Activated T-helper 1 cell treated with anti-CD3 and anti-CD28 coated beads, Interleukin-12 subunit alpha, Interleukin-12 subunit beta, Interleukin-2, Interleukin-4 antibody, amounts not matched to agents 30 ng/mL and 10 ng/mL and 1 ng/mL, durations not matched to agents 14 hours and 24 hours and 36 hours (primary cell): ENCODE results near the gene MDH2. TPM values are rescaled to one million over a fixed set of nuclear protein-coding genes. Genes with fewer than 3 reads are reported as not detected.

Source experiments
- DNase-seq: peaks from one replicate; pipeline ENCODE4 v3.0.0; 2021; ENCODE audit warnings: low spot score
- H3K27ac Mint-ChIP-seq: one replicate; pipeline ENCODE4 v1.8.0; 2021; ENCODE audit warnings: mild to moderate bottlenecking, mixed read lengths
- H3K27me3 Mint-ChIP-seq: one replicate; pipeline ENCODE4 v1.8.0; 2022; ENCODE audit warnings: mild to moderate bottlenecking, moderate library complexity, mixed read lengths; ENCODE audit not compliant: insufficient read depth
- H3K36me3 Mint-ChIP-seq: one replicate; pipeline ENCODE4 v1.8.0; 2021; ENCODE audit warnings: low read depth, mixed read lengths
- H3K4me1 Mint-ChIP-seq: one replicate; pipeline ENCODE4 v1.8.0; 2021; ENCODE audit warnings: low read depth, mixed read lengths
- H3K4me3 Mint-ChIP-seq: one replicate; pipeline ENCODE4 v1.8.0; 2021; ENCODE audit warnings: mild to moderate bottlenecking, moderate library complexity, mixed read lengths
- H3K9me3 Mint-ChIP-seq: one replicate; pipeline ENCODE4 v1.8.0; 2021; ENCODE audit warnings: mixed read lengths
- intact Hi-C: fragments of 100-400 bp; cut with micrococcal nuclease; formaldehyde crosslinking; loops from one replicate; pipeline ENCODE4 v1.15.1; 2024
- total RNA-seq: library from RNA; stranded (reverse); gene quantifications from 2 replicates; pipeline ENCODE4 v1.2.3, GENCODE V29; 2022

MDH2 gene
- total RNA-seq, 1 donor from 2014 or later, result 292 TPM

GRCh38 chr7:76065016-76065612 lies 17.2 kb downstream of the MDH2 start:
- Mint-ChIP-seq H3K36me3 (peaks cover 44% of the 10 kb centered on the region), H3K4me1 (no peaks in the 10 kb centered on the region), H3K4me3 (no peak overlapping the region), H3K27ac (peak overlapping the region; percentile 13), H3K9me3 (no peaks in the 10 kb centered on the region), H3K27me3 (no peaks in the 10 kb centered on the region)
- intact Hi-C loops, result no loop called here
- no peak for DNase-seq

- Mint-ChIP-seq H3K4me3 (no peak overlapping the region), H3K9me3 (no peaks in the 10 kb centered on the region), H3K4me1 (no peaks in the 10 kb centered on the region), H3K27ac (no peak overlapping the region), H3K27me3 (no peaks in the 10 kb centered on the region), H3K36me3 (peaks cover 35% of the 10 kb centered on the region)
- intact Hi-C loops, result no loop called here
- no peak for DNase-seq
Observed at GRCh38 chr7:76066716-76067503, 19.0 kb downstream of the MDH2 start.

- Mint-ChIP-seq H3K4me3 (no peak overlapping the region), H3K27ac (no peak overlapping the region), H3K4me1 (no peaks in the 10 kb centered on the region), H3K9me3 (no peaks in the 10 kb centered on the region), H3K36me3 (peaks cover 18% of the 10 kb centered on the region), H3K27me3 (no peaks in the 10 kb centered on the region)
- intact Hi-C loops, result no loop called here
- no peak for DNase-seq
Observed at GRCh38 chr7:76069238-76069638, 21.3 kb downstream of the MDH2 start.

DNA sequence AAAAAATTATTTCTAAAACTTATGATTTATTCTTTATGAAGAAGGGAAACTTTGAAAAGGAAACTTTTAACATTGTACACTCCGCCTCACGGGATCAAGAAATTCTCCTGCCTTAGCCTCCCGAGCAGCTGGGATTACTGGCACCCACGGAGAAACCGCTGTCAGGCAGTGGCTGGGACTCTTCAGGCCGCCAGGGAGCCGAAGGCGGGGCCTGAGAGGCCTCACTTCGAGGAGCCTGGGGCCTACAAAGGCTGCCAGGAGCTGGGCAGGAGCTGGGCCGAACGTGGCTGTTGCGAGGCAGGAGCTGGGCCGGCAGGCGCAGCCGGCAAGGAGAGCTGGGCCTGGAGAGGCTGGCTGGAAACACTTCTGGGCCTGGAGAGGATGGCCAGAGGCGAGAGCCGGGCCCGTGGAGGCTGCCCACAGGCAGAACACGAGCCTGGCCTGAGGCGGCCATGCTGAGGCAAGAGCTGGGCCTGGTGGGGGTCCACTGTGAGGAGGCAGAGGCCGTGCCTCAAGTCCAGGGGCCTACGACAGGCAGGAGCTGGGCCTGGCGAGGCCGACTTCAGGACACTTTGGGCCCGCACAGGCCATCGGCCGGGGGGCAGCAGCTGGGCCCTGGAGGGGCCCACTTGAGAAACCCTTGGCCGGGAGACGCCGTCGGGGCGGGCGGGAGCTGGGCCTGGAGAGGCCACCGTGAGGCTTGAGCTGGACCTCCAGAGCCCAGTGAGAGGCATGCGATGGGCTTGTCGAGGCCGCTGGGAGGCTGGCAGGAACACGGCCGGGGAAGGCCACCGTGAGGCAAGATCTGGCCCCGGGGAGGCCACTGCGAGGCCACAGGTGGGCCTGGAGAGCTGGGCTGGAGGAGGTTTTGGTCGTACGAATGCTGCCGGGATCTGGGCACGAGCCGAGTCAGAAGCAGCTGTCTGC lies 23.7 kb downstream of the MDH2 start:
- no peak overlapping the region for H3K4me3 Mint-ChIP-seq
- intact Hi-C loops, result no loop called here
- no peak overlapping the region for H3K27ac Mint-ChIP-seq
- no peaks in the 10 kb centered on the region for H3K36me3 Mint-ChIP-seq
- no peaks in the 10 kb centered on the region for H3K9me3 Mint-ChIP-seq
- no peak for DNase-seq
- H3K27me3 Mint-ChIP-seq, result no peaks in the 10 kb centered on the region
- peaks cover 5% of the 10 kb centered on the region for H3K4me1 Mint-ChIP-seq

GRCh38 chr7:76072243-76073148 lies 24.6 kb downstream of the MDH2 start:
- intact Hi-C loops, result no loop called here
- Mint-ChIP-seq H3K4me3 (no peak overlapping the region), H3K9me3 (no peaks in the 10 kb centered on the region), H3K4me1 (peaks cover 10% of the 10 kb centered on the region), H3K27me3 (no peaks in the 10 kb centered on the region), H3K27ac (no peak overlapping the region), H3K36me3 (no peaks in the 10 kb centered on the region)
- no peak for DNase-seq

GRCh38 chr7:76073335-76073990 lies 25.6 kb downstream of the MDH2 start:
- Mint-ChIP-seq H3K4me1 (peaks cover 16% of the 10 kb centered on the region), H3K4me3 (no peak overlapping the region), H3K9me3 (no peaks in the 10 kb centered on the region), H3K36me3 (no peaks in the 10 kb centered on the region), H3K27me3 (no peaks in the 10 kb centered on the region), H3K27ac (no peak overlapping the region)
- no peak for DNase-seq
- intact Hi-C loops, result no loop called here

- intact Hi-C loops, result no loop called here
- H3K9me3 Mint-ChIP-seq, result no peaks in the 10 kb centered on the region
Observed at GRCh38 chr7:76074306-76074971, 26.5 kb downstream of the MDH2 start.

GRCh38 chr7:76074972-76075370 lies 27.1 kb downstream of the MDH2 start:
- intact Hi-C loops, result loop anchor here (5.0 kb wide), 1 partner anchor 57 kb away; no protein-coding TSS in a partner anchor
- Mint-ChIP-seq H3K27ac (no peak overlapping the region), H3K36me3 (no peaks in the 10 kb centered on the region), H3K9me3 (no peaks in the 10 kb centered on the region), H3K27me3 (no peaks in the 10 kb centered on the region), H3K4me1 (peaks cover 18% of the 10 kb centered on the region), H3K4me3 (no peak overlapping the region)
- DNase-seq, result no peak

More at GRCh38 chr7:76074306-76074971, 26.5 kb downstream of the MDH2 start:
- Mint-ChIP-seq H3K27me3 (no peaks in the 10 kb centered on the region), H3K36me3 (no peaks in the 10 kb centered on the region), H3K27ac (no peak overlapping the region), H3K4me1 (peaks cover 16% of the 10 kb centered on the region), H3K4me3 (no peak overlapping the region)
- DNase-seq, result no peak

DNA sequence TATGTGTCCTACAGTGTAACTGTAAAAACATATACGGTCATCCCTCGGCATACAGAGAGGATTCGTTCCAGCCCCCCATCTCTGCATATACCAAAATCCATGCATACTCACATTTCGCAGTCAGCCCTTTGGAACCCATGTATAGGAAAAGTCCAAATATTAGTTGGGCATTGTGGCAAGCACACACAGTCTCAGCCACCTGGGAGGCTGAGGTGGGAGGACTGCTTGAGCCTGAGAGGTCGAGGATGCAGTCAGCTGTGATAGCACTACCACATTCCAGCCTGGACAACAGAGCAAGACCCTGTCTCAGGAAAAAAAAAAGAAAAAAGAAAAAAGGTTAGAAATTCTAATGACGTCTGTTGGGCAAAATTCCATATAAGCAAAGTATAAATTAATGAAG lies 29.1 kb downstream of the MDH2 start:
- Mint-ChIP-seq H3K27ac (no peak overlapping the region), H3K4me3 (no peak overlapping the region), H3K4me1 (peaks cover 22% of the 10 kb centered on the region), H3K27me3 (no peaks in the 10 kb centered on the region), H3K9me3 (no peaks in the 10 kb centered on the region), H3K36me3 (no peaks in the 10 kb centered on the region)
- intact Hi-C loops, result loop anchor here (5.0 kb wide), 1 partner anchor 55 kb away; no protein-coding TSS in a partner anchor
- no peak for DNase-seq

- DNase-seq, result no peak
- H3K4me3 Mint-ChIP-seq, result no peak overlapping the region
- H3K27ac Mint-ChIP-seq, result no peak overlapping the region
- no peaks in the 10 kb centered on the region for H3K36me3 Mint-ChIP-seq
- H3K9me3 Mint-ChIP-seq, result no peaks in the 10 kb centered on the region
- intact Hi-C loops, result loop anchor here (5.0 kb wide), 1 partner anchor 55 kb away; no protein-coding TSS in a partner anchor
- peaks cover 22% of the 10 kb centered on the region for H3K4me1 Mint-ChIP-seq
- peaks cover 2% of the 10 kb centered on the region for H3K27me3 Mint-ChIP-seq
Observed at GRCh38 chr7:76077435-76077834, 29.5 kb downstream of the MDH2 start.

DNA sequence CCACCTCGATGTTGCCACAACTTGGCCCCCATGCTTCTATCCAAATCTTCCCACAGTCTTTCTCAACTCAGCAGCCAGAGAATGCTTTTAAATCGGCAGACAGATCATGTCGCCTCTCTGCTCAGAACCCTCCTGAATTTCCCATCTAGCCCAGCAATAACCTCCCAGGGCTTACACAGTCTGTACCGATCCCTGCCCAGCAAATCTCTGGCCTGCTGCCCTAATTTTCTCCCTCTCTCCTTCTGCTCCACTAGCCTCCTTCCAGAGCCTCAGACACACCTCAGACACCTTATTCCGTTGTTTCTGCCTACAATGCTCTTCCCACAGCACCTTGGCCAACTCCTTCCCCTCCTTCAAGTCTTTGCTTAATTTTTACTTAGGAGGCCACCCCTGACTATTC lies 32.3 kb downstream of the MDH2 start:
- no peak overlapping the region for H3K4me3 Mint-ChIP-seq
- peaks cover 22% of the 10 kb centered on the region for H3K4me1 Mint-ChIP-seq
- H3K27me3 Mint-ChIP-seq, result peaks cover 3% of the 10 kb centered on the region
- no peaks in the 10 kb centered on the region for H3K36me3 Mint-ChIP-seq
- intact Hi-C loops, result no loop called here
- H3K27ac Mint-ChIP-seq, result peak overlapping the region; percentile 23
- DNase-seq, result no peak
- H3K9me3 Mint-ChIP-seq, result no peaks in the 10 kb centered on the region
